ENCODE results near the gene DNAH5. TPM values are rescaled to one million over a fixed set of nuclear protein-coding genes. Genes with fewer than 3 reads are reported as not detected.

DNAH5 gene
- total RNA-seq, 1 donor from 2014 or later = under 0.01 TPM

DNA sequence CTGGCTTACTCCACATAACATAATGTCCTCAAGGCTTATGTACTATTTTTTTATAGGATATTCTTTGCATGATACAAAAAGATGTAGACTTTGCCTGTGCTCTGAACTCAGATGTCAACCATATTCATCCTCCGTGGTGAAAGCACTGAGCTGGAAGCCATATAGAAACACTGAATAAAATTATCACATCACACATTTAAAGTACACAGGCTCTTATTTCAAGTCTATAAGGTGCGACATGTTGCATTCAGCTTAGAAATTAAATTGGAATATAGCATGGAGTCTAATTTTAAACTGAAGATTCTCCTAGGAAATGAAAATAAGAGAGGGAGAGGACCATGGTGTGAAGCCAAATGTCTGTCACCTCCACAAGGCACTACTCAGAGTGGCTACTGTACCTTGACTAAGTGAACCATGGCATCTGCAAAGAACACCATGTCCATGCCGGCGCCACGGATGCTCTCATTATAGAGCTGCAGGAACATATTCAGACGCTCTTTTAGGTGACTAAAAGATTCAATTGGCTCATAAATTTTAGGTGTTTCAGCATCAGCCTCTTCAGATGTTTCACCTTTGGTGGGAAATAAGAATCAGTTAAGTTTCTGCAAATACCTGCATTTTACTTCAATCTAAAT, 158.6 kb downstream of the DNAH5 start:
- DNase-seq (ENCODE audit: low spot score in 2 of 2) = no peak
- H3K27me3 ChIP-seq = no peaks in the 10 kb centered on the region
- intact Hi-C loops (cut with DNase I) = no loop called here
- no peak overlapping the region for H3K27ac ChIP-seq
- no peaks in the 10 kb centered on the region for H3K9me3 ChIP-seq
- TF ChIP-seq, protein P1, sequence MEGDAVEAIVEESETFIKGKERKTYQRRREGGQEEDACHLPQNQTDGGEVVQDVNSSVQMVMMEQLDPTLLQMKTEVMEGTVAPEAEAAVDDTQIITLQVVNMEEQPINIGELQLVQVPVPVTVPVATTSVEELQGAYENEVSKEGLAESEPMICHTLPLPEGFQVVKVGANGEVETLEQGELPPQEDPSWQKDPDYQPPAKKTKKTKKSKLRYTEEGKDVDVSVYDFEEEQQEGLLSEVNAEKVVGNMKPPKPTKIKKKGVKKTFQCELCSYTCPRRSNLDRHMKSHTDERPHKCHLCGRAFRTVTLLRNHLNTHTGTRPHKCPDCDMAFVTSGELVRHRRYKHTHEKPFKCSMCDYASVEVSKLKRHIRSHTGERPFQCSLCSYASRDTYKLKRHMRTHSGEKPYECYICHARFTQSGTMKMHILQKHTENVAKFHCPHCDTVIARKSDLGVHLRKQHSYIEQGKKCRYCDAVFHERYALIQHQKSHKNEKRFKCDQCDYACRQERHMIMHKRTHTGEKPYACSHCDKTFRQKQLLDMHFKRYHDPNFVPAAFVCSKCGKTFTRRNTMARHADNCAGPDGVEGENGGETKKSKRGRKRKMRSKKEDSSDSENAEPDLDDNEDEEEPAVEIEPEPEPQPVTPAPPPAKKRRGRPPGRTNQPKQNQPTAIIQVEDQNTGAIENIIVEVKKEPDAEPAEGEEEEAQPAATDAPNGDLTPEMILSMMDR (IDR thresholded peaks at IDR 0.05) = no peak
- no peaks in the 10 kb centered on the region for H3K4me1 ChIP-seq
- H3K36me3 ChIP-seq = no peaks in the 10 kb centered on the region
- H3K4me3 ChIP-seq = no peak overlapping the region

DNA sequence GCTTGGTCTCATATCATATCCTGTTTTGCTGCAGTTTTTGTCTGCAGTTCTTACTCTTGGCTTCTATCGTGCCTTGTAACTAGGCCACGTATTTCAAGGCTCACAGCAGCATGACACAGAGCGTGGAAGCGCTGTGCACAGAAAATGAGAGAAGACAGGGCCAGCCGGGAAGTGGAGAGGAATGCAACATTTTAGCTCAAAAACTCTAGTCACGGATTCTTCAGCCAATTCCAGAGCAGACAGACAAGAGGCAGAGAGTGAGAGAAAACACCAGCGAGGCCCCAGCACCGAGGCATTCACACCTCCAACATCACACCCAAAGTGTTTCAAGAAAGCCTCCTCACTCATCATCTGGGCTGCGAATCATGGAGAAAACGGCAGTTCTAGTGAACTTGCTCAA, 160.8 kb downstream of the DNAH5 start:
- TF ChIP-seq, protein P1 (IDR thresholded peaks at IDR 0.05) = no peak
- Histone ChIP-seq H3K27ac (no peak overlapping the region), H3K27me3 (no peaks in the 10 kb centered on the region), H3K4me1 (no peaks in the 10 kb centered on the region), H3K9me3 (no peaks in the 10 kb centered on the region), H3K36me3 (no peaks in the 10 kb centered on the region), H3K4me3 (no peak overlapping the region)
- intact Hi-C loops (cut with DNase I) = no loop called here
- no peak for DNase-seq (ENCODE audit: low spot score in 2 of 2)

DNA sequence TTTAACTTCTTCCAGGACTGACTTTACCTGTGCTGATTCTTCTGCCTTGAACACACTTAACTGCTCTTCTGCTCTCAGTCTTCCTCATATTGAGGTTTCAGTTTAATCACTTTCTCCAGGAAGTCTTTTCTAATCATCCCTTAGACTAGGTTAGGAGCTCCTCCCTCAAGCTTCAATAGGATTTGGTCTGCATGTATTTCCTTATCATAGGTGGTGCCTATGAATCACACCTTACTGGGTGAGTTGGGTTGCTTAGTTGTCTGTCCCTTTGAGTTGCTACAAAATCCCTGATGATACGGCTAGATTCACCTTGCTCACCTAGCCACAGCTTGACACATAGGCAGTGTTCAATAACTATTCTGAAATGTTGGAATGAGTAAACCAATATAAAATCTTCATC, 164.4 kb downstream of the DNAH5 start:
- H3K9me3 ChIP-seq = no peaks in the 10 kb centered on the region
- H3K36me3 ChIP-seq = no peaks in the 10 kb centered on the region
- TF ChIP-seq, protein P1 (IDR thresholded peaks at IDR 0.05) = no peak
- DNase-seq (ENCODE audit: low spot score in 2 of 2) = no peak
- H3K27me3 ChIP-seq = no peaks in the 10 kb centered on the region
- H3K4me3 ChIP-seq = no peak overlapping the region
- no peak overlapping the region for H3K27ac ChIP-seq
- H3K4me1 ChIP-seq = no peaks in the 10 kb centered on the region
- intact Hi-C loops (cut with DNase I) = no loop called here

DNA sequence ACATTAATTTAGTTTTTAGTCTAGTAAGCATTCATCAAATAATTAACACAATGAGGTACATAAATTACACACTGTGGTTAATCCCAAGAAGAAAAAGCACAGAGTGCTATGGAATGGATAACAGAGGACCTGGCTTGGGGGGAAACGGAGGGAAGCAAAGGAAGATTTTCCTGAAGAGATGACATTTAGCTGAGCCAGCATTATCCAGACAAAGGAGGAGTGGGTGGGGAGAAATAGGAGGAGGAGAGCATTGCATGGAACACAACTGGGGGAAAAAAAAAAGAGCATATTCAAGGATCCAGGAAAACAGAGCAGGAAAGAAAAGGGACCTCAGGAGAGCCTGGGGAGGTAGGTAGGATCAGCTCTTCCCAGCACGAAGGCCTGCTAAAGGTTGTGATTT, 170.8 kb downstream of the DNAH5 start:
- TF ChIP-seq, protein P1 (IDR thresholded peaks at IDR 0.05) = no peak
- Histone ChIP-seq H3K27me3 (no peaks in the 10 kb centered on the region), H3K36me3 (no peaks in the 10 kb centered on the region), H3K4me3 (no peak overlapping the region), H3K4me1 (no peaks in the 10 kb centered on the region), H3K9me3 (no peaks in the 10 kb centered on the region), H3K27ac (no peak overlapping the region)
- intact Hi-C loops (cut with DNase I) = no loop called here
- no peak for DNase-seq (ENCODE audit: low spot score in 2 of 2)

DNA sequence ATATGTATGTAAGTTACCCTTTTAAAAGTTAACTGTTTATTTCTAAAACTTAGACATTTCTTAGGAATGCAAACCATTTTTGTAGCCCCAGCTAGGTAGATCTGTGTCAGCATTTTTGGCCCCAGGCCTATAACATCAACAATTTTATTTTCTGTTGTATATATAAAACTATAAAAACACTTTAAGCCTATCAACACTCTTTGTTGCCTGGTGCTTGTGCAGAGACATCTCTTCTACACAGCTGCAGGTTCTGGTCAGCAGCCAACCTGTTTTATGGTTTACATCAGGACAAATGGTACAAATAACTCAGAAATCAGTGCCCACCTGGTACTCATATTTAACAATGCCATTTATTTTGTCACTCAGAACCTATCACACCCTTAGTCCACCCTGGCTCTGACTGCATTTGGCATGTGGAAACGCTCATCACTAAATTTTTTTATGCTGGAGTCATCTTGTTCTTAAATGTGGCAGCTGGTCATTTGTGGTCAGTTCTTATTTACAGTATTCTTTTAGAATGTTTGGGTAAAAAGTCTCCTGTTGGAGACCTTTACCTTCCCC, 173.4 kb downstream of the DNAH5 start:
- intact Hi-C loops (cut with DNase I) = no loop called here
- no peaks in the 10 kb centered on the region for H3K27me3 ChIP-seq
- H3K27ac ChIP-seq = no peak overlapping the region
- H3K36me3 ChIP-seq = no peaks in the 10 kb centered on the region
- H3K4me3 ChIP-seq = no peak overlapping the region
- TF ChIP-seq, protein P1 (IDR thresholded peaks at IDR 0.05) = no peak
- DNase-seq (ENCODE audit: low spot score in 2 of 2) = no peak
- no peaks in the 10 kb centered on the region for H3K9me3 ChIP-seq
- no peaks in the 10 kb centered on the region for H3K4me1 ChIP-seq

Data from ascending aorta (tissue), 2 donors.